Colonic mucosa (tissue), 4 donors: ENCODE measurements around the gene DOC2B. TPM values are rescaled to one million over a fixed set of nuclear protein-coding genes. Genes with fewer than 3 reads are reported as not detected.

Experiments
- DNase-seq: peaks from one replicate; pipeline ENCODE4 v3.0.0-alpha.2; 2020
- H3K27ac ChIP-seq: fragments of 200-600 bp; one replicate; pipeline ENCODE4 v1.8.0; 2021
- H3K27me3 ChIP-seq: fragments of 200-600 bp; one replicate; pipeline ENCODE4 v1.8.0; 2021
- H3K36me3 ChIP-seq: fragments of 200-600 bp; one replicate; pipeline ENCODE4 v1.8.0; 2021
- H3K4me1 ChIP-seq: fragments of 200-600 bp; one replicate; pipeline ENCODE4 v1.8.0; 2021; ENCODE audit warnings: mild to moderate bottlenecking
- H3K4me3 ChIP-seq: fragments of 200-600 bp; one replicate; pipeline ENCODE4 v1.8.0; 2021
- H3K9ac ChIP-seq, 2 donors: one replicate each; pipeline ENCODE4 v1.7.0; 2013; ENCODE audit warnings: control low read depth in 2 of 2, low read depth in 2 of 2, low read length in 2 of 2
- H3K9me3 ChIP-seq: fragments of 200-600 bp; one replicate; pipeline ENCODE4 v1.8.0; 2021
- intact Hi-C: fragments of 100-400 bp; cut with DNase I; formaldehyde crosslinking; loops from one replicate; pipeline ENCODE4 v1.14.1; 2022
- total RNA-seq, 2 donors: library from RNA; stranded (reverse); fragmentation: NEBNext Ultra II Directional in 1 of 2; extraction: Animal tissue kit (Norgen Biotek cat#: 25700) in 1 of 2; gene quantifications; one replicate each; pipeline ENCODE4 v1.2.1, GENCODE V29; 2021
- TF ChIP-seq, protein P1 (sequence below): fragments of 200-600 bp; IDR thresholded peaks from one replicate; pipeline ENCODE4 v1.8.0; 2022; ENCODE audit warnings: antibody characterized with exemption, mild to moderate bottlenecking
- donor health status: healthy.
- donor health status: DM: no; HTN: no; CAD: no.
- donor health status: DM: no; HTN: no; CAD: no.

The DOC2B gene
- total RNA-seq, 2 donors from 2014 or later, result 1.3 to 4.4 TPM

GRCh38 chr17:179066-179432 lies 2.4 kb downstream of the DOC2B start:
- H3K27ac ChIP-seq, result no peak overlapping the region
- TF ChIP-seq, protein P1, sequence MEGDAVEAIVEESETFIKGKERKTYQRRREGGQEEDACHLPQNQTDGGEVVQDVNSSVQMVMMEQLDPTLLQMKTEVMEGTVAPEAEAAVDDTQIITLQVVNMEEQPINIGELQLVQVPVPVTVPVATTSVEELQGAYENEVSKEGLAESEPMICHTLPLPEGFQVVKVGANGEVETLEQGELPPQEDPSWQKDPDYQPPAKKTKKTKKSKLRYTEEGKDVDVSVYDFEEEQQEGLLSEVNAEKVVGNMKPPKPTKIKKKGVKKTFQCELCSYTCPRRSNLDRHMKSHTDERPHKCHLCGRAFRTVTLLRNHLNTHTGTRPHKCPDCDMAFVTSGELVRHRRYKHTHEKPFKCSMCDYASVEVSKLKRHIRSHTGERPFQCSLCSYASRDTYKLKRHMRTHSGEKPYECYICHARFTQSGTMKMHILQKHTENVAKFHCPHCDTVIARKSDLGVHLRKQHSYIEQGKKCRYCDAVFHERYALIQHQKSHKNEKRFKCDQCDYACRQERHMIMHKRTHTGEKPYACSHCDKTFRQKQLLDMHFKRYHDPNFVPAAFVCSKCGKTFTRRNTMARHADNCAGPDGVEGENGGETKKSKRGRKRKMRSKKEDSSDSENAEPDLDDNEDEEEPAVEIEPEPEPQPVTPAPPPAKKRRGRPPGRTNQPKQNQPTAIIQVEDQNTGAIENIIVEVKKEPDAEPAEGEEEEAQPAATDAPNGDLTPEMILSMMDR, result no peak
- H3K27me3 ChIP-seq, result peaks cover 23% of the 10 kb centered on the region
- H3K9me3 ChIP-seq, result no peaks in the 10 kb centered on the region
- H3K9ac ChIP-seq, result no peak overlapping the region
- H3K4me1 ChIP-seq, result no peaks in the 10 kb centered on the region
- H3K36me3 ChIP-seq, result no peaks in the 10 kb centered on the region
- no peak for DNase-seq
- no peak overlapping the region for H3K4me3 ChIP-seq
- intact Hi-C loops, result no loop called here

- peaks cover 23% of the 10 kb centered on the region for H3K27me3 ChIP-seq
- H3K36me3 ChIP-seq, result no peaks in the 10 kb centered on the region
- DNase-seq, result no peak
- H3K27ac ChIP-seq, result no peak overlapping the region
- H3K9me3 ChIP-seq, result no peaks in the 10 kb centered on the region
- H3K9ac ChIP-seq, result no peak overlapping the region
- no peaks in the 10 kb centered on the region for H3K4me1 ChIP-seq
- no peak overlapping the region for H3K4me3 ChIP-seq
- intact Hi-C loops, result no loop called here
- TF ChIP-seq, protein P1, result no peak
These were observed 3.0 kb downstream of the DOC2B start for GRCh38 chr17:178292-179065.

- Histone ChIP-seq H3K9me3 (no peaks in the 10 kb centered on the region), H3K27ac (no peak overlapping the region), H3K36me3 (no peaks in the 10 kb centered on the region), H3K9ac (no peak overlapping the region), H3K4me3 (no peak overlapping the region), H3K4me1 (no peaks in the 10 kb centered on the region), H3K27me3 (peaks cover 23% of the 10 kb centered on the region)
- no peak for DNase-seq
- TF ChIP-seq, protein P1, result no peak
- intact Hi-C loops, result no loop called here
These were observed 3.7 kb downstream of the DOC2B start for GRCh38 chr17:177762-178161.

DNA sequence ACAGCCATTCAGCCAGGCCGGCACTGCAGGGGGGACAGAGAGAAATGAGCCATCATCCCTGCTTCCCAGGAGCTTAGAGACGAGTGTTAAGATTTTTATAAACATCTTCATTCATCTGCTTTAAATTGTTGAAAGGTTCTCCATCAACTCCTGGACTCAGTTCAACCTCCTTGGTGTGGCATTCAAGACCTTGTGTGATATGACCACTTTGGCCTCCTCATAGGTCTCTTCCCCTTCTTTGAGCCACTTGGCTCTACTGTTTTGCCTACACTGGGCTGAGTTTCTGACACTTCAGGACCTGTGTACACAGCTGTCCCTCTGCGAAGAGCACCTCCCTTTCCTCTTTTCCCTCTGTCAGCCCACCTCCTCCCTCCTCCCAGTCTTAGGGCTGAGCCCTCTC lies 4.3 kb downstream of the DOC2B start:
- TF ChIP-seq, protein P1, result no peak
- no peak overlapping the region for H3K9ac ChIP-seq
- intact Hi-C loops, result no loop called here
- H3K27ac ChIP-seq, result no peak overlapping the region
- H3K9me3 ChIP-seq, result no peaks in the 10 kb centered on the region
- no peaks in the 10 kb centered on the region for H3K36me3 ChIP-seq
- H3K4me3 ChIP-seq, result no peak overlapping the region
- peaks cover 23% of the 10 kb centered on the region for H3K27me3 ChIP-seq
- H3K4me1 ChIP-seq, result no peaks in the 10 kb centered on the region
- no peak for DNase-seq

- TF ChIP-seq, protein P1, result no peak
- Histone ChIP-seq H3K4me3 (no peak overlapping the region), H3K4me1 (no peaks in the 10 kb centered on the region), H3K27me3 (no peaks in the 10 kb centered on the region), H3K36me3 (no peaks in the 10 kb centered on the region), H3K9me3 (no peaks in the 10 kb centered on the region), H3K9ac (no peak overlapping the region), H3K27ac (no peak overlapping the region)
- DNase-seq, result no peak
- intact Hi-C loops, result no loop called here
These were observed 8.1 kb downstream of the DOC2B start for GRCh38 chr17:173166-173911.
